Activated CD4-positive, alpha-beta T cell treated with anti-CD3 and anti-CD28 coated beads, Interleukin-2, amount 50 U/mL, for 48 hours (primary cell): ENCODE data around the gene PCGF2.
"Not testable (repeated sequence)": the region's sequence is repeated elsewhere in the genome, so short reads cannot be mapped to it uniquely, and the experiment has no call there.

Experiments used
- DNase-seq, 2 experiments: peaks; one replicate each; pipeline ENCODE4 v3.0.0-alpha.2; 2020

PCGF2 gene

DNA sequence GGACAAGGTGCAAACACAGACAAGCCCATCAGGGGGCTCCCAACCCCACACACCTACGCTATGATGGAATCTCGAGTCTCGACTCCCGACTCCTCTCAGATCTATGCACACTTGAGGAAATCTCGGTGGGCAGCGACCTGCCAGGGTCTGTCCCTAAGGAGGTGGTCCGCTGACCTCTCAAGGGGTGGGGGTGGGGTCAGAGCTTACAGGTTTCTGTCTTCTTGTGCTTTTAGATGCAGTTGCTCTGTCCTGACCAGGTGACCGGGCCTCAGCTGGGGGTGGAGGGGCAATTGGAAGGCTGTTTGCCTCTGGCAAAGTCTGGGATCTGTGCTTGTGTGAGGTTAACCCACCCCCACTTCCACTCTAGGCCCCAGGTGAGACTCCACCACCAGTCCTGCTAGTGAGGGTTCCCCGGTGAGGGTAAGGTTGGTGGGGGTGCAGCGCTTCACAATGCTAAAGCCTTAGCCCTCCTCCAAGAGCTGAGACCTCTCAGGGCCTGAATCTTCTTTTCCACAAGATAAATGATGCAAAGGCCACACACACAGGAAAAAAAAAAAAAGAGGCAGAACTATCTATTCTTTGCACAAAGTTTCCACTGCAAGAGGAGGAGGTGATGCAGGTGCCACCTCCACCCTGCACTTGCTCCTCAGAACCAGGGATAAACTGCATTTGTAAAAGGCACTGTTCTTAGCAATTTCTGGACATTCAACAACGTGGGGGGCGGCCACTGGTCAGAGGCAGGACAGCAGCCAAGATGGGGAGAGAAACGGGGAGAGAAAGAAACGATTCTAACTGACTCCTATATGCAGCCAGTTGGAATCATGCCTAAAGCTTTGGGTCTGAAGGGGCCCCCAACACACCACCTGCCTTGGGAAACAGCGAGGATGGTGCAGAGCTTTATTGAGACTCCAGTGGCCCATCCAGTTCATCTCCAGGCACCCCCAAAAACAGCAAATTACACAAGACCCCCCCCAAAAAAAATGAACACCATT, 13.9 kb downstream of the PCGF2 start:
- DNase-seq: no peak

DNA sequence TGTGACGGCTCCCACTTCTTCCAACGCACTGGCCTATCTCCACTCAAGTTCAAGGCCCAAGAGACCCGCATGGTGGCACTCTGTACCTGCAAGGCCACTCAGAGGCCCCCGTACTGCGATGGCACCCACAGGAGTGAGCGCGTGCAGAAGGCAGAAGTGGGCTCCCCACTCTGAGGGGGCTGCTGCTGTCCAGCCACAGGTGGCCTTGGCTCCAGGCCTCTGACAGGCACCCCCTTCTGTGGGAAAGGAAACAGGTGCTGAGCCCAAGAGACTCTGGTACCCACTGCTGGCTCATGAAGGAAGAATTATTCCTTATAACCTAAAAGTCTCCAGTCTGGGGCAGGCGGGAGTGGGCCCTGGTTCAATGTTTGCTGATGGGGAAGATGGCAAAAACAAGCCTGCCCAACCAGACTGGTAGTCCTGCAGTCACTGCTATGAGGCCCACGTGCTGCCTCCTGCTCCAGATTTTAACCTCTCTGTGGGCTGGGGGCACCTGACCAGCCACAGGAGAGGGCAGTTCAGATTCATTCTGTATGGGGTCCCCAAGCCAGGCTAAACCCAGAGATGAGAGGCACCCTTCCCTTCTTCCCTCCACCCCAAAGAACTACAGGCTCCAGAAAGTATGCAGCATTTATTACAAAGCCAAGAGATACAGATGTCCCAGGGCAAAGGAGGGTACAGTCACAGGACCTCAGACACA, 14.7 kb downstream of the PCGF2 start:
- no peak for DNase-seq

DNA sequence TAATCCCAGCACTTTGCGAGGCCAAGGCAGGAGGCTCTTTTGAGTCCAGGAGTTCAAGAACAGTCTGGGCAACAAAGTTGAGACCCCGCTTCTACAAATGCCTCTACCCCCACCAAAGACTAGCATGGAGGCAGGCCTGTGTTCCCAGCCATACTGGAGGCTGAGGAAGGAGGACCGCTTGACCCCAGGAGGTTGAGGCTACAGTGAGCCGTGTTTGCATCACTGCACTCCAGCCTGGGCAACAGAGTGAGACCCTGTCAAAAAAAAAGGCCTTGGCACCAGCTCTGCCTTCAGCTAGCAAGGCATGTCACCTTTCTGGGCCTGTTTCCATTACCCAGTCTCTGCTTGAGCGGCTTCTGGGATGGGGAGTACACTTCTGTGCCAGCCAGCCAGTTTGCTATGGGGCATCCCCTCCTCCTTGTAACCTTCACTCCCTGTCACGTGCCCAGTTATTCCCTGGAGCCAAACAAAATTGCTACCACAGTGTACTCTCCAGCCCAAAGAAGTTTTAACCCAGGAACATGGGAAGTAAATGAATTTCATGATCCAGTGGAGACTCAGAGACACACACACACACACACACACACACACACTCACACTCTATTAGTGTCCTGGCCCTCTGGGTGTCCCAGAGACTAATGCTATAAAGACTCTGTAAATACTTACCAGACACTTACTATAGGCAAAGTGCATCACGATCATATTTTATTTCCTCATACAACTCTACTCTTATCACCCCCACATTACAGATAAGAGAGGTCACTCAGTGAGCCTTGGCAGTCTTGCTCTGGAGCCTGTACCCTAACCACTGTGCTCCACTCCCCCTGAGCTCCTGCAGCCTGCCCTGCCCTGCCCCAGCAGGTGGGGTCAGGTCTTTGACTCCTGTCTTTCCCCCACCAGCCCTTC, 15.5 kb downstream of the PCGF2 start:
- DNase-seq: no peak

DNA sequence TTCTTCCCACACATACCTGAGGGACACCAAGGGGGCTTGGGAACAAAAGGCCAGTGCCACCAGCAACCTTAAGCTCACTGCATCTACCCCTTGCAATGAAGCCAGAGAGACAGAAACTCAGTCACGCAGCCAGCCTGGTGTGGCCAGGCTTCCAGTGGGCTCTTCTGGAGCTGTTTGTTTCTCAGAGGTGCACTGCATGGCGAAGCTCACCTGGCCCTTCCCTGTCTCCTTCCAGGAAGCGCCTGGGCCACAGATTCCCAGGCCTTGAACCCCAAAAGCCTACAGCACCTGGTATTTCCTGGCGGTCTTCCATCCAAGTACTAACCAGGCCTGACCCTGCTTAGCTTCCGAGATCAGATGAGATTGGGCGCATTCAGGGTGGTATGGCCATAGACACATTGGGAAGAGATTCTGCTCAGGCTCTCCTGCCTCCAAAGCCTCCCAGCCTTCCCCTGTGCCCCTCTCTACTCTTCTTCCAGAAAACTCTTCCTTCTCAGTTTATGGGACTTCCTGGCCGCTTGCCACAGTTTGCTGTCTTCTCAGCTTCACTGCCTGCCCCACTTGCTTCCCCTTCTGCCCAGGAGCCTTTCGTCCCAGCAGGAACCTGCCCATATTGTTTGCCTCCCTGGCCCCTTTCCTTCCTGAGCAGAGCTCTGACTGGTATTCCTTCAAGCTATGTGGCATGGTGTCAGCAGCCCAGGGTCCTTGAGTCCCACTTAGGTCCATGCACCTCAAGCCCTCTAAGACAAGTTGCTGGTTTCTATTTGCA, 16.4 kb downstream of the PCGF2 start:
- DNase-seq: no peak

DNA sequence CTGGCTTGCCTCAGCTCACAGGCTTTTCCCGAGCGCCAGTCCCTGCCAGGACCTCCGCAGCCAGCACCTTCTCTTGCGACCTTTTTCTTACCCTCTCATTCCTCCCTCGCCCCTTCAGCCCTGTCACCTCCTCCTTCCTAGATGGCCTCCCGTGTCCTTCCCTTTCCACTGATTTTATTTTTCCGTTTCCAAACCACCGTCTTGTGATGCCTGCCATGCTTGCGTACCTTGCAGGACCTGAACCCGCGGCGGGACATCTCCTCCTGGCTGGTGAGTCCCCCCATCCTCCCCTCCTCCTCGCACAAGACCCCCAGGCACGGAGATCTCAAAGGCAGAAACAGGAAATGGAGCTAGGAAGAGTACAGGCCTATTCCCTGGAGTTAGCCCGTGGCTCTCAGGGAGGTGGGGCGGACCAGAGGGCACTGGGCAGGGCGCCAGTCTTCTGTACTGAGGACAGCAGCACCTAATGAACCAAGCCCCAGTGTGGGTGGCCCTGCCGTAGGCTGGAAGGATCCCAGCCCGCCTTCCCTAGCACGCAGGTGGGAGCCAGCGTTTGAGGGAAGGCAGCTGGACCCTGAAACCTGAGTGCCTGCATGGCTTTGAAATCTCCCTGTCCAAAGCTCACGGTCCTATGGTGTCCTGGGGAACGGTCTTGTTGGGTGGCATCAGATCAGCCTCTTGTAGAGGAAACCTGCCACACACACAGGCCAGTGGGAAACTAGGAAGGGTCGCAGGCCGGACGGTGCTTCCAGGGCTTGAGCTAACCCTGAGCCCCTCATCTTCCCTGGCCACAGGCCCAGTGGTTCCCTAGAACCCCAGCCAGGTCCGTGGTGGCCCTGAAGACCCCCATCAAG, 17.4 kb downstream of the PCGF2 start:
- DNase-seq: no peak

DNA sequence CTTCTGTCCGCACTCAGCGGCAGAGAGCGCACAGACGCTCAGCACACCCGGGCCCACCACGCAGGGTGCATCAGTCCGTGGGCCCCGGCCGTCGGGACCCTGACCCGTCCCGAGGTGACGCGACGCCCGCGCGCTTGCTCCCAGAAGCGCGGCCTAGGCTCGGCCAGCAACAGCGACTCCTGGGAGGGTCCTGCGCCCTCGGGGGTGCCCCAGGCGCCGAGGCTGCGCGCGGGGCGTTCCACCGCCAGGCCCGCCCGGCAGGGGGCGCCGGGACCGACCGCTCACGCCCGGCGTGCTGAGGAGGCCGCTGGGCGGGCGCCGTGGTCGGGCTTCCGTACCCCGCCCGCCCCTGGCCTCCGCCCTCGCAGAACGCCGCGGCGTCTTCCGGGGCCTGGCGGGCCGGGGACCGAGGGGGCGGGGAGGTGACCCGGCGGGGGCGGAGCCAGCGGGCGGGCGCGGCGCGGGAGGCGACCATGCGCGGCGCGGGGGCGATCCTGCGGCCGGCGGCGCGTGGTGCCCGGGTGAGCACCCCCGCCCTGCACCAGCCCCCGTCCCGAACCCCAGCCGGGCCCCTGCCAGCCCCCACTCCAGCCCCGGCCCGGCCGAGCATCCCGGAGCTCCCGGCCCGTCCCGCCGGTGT, 18.1 kb downstream of the PCGF2 start, which contains the start of gene CISD3:
Gene CISD3, plus strand, starts transcription at position 456 of the 640 bp plus-strand sequence. Its CDS starts 18 bp downstream, at position 474.
- peak; percentile 85 to 86 for DNase-seq

DNA sequence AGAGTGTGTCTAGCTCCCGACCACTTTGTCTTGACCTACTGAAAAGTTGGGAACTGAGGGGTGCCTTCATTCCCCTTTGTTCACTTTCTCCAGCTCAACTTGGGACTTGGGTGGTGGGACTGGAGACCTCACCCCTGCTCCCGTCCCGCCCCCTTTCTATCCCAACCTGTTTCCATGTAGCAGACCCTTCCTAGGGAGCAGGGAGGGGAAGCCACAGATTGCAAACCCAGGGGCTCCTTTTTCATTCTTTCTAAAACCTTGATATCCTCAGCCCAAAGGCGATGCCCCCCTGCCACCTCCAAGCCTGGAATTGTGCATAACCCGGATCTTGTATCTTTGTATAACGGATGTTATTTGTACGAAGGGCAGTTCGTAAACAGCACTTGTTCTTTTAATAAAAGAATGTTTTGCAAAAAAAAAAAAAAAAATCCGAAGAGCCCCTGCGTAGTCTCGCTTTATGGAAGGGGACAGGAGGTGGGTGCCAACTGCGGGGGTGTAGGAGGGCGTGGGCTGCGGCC, 18.7 kb downstream of the PCGF2 start:
- DNase-seq: no peak

DNA sequence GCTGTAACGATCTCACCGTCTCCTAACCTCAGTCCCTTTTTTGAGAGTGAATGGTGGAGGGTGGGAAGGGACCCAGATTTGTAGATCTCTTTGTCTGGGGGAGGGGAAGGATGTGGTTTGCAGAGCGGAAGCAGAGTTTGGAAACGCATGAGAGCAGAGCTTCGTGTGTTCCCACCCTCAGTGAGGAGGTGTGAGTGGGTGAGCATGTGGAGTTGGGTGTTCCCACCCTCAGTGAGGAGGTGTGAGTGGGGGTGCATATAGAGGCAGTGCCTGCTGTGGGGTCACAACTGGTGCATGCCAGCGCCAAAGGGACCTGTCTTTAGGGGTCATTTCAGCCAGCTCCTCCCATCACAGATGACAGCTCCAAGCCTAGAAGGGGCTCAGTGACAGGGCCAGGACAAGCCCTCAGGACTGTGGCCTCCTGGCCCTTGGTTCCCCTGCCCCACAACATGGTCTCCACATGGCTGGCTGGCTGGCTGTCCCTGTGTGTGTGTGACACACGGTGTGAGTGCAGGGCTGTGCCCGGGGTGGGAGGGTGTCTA, 19.8 kb downstream of the PCGF2 start:
- DNase-seq: peak in 1 of 2 experiments; percentile 63

DNA sequence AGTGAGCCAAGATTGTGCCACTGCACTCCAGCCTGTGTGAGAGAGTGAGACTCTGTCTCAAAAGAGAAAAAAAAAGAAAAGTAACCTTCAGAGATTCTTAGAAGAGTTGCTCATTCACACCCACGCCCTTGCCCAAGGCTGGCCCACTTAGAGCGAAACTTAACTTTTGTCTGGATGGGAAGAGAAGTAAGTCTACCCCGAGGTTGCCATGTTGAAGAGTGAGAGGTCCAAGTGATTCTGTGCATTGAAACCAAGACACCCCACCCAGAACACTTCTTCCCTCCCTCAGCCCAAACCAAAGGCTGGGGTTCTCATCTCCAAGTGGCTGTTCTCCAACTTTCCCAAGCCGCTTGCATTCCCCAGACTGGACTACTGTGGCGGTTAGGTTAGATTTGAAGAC, 20.4 kb downstream of the PCGF2 start:
- DNase-seq: peak; percentile 83 to 89

DNA sequence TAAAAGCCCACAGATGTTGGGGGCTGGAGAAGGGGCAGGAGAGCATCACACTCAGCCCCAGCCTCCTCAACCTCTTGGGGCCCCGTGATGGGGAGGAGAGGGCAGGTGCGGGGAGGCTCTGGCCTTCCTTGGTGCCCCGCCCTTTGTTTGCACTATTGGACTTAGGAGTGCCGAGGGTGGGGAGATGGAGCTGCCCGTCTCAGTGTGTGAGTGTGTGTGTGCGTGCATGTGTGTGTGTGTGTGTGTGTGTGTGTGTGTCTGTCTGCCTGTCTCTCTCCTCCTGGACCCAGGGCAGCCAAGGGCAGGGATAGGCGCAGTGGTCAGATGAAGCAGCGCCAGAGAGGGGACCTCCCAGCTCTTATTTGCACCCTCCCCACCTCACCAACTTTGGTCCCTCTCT, 22.0 kb downstream of the PCGF2 start:
- not testable (repeated sequence) for DNase-seq

DNA sequence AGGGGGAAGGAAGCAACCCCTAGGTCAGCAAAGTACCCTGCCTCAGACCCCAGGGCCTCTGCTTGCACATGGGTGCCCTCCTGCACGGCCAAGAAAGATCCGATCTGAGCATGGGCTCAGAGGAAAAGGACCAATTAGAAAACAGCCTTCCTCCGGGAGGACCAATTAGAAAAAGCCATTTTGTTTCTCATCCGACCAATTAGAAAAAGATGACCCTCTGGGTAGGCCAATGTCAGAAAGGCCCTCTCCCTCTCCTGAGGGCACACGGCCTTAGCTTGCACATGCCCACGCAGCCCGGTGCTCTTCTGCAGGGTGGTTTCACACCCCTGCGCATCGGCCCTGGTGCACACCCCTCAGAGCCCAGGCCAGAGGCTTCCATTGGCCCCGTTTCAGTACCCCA, 23.1 kb downstream of the PCGF2 start:
- no peak for DNase-seq

DNA sequence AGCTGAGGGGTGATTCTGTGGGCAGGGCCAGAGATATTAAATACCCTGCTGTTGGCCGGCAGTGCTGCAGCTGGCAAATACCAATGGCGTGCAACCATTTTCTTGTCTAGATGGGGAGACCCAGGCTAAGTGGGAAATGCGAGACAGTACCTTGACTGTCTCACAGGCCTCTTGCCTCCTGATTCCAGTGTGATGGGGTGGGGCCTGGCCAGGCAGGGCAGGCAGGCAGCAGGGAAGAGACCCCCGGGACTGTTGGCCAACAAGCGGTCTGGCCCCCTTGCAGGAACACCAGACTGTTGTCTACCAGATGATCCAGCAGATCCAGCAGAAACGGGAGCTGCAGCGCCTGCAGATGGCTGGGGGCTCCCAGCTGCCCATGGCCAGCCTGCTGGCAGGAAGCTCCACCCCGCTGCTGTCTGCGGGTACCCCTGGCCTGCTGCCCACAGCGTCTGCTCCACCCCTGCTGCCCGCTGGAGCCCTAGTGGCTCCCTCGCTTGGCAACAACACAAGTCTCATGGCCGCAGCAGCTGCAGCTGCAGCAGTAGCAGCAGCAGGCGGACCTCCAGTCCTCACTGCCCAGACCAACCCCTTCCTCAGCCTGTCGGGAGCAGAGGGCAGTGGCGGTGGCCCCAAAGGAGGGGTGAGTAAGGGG, 23.7 kb downstream of the PCGF2 start:
- DNase-seq: no peak

DNA sequence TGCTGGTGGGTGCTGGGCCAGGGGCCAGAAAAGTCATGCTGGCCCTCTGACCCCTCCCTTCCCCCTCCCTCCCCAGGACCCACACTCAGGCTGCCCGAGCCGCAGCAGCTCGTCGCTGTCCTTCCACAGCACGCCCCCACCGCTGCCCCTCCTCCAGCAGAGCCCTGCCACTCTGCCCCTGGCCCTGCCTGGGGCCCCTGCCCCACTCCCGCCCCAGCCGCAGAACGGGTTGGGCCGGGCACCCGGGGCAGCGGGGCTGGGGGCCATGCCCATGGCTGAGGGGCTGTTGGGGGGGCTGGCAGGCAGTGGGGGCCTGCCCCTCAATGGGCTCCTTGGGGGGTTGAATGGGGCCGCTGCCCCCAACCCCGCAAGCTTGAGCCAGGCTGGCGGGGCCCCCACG, 26.3 kb downstream of the PCGF2 start:
- no peak for DNase-seq

DNA sequence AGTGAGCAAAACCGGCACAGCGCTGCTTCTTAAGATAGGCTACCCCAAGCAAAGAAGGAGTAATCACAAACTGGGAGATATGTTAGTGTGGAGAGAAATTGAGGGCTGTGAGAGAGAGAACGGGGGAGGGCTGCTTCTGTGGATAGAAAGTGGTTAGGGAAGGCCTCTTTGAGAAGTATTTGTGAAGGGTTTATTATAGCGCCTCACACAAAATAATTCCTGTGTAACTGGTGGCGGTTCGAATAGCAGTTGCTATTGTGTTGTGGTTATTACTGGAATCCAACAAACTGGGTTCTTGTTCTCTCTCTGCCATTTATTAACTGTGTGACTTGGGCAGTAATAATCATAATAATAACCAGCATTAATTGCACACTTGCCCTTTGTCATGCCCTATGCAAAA, 27.2 kb downstream of the PCGF2 start:
- no peak for DNase-seq

DNA sequence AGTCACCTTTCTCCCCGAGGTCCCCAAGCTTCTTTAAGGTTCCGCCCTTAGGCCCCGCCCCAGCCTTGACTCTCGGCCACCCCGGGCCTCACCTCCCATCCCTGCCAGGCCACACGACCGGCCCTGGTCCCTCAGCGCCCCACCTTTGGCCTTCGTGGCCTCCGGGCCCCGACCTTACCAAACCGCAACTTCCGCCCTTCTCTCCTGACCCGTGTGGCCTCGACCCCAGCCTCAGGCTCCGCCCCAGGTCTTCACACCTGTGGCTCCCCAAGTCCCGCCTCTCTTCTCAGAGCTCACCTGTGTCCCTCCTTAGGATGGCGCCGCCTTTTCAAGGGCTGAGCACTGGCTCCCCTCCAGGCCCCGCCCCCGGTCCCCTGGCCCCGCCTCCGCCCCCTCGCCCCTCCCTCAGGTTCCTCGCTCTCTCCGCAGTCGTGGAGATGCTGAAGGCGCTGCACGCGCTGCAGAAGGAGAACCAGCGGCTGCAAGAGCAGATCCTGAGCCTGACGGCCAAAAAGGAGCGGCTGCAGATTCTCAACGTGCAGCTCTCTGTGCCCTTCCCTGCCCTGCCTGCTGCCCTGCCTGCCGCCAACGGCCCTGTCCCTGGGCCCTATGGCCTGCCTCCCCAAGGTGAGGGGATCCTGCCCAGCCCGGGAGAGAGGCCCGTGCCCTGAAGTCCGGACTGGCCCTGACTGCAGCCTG, 28.0 kb downstream of the PCGF2 start:
- DNase-seq: no peak

DNA sequence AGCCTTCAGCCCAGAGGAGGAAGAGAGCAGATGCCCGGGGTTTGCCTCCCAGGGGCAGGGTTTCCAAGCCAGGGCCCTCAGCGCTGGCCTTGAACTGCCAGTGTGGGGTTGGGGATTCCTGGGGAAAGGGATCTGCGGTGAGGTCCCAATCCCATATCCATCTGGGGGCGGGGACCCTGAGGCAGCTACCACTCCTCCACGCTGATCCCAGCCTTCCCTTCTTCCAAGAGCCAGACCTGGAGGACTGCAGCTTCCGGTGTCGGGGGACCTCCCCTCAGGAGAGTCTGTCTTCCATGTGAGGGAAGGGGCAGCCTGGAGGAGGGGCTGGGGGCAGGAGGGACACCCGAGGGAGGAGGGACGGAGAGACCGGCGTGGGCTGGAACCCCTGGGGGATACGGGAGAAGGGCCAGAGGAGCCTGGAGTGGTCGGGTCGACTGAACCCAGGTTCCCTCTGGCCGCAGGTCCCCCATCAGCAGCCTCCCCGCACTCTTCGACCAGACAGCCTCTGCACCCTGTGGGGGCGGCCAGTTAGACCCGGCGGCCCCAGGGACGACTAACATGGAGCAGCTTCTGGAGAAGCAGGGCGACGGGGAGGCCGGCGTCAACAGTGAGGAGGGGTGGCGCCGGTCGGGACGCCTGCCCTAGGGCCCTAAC, 28.7 kb downstream of the PCGF2 start:
- DNase-seq: no peak

DNA sequence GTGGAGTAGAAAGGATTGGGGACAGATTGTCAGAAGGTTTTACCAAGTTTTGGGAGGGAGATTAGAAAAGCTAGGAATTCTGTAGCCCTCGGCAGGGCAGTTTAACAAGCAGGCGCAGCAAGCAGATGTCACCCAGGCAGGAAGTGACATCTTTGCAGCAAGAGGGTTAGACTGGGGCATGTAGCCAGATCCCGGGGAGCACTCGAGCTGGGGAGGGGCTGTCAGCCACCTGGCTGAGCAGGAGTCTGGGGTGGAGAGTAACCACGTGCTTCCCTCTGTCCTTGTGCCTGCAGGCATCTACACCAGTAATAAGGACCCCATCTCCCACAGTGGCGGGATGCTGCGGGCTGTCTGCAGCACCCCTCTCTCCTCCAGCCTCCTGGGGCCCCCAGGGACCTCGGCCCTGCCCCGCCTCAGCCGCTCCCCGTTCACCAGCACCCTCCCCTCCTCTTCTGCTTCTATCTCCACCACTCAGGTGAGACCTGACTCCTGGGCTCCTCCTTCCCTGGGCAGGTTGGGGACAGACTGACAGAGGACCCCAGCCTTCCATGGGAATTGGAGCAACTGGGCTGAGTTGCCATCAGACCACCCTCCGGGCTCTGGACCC, 30.9 kb downstream of the PCGF2 start:
- DNase-seq: no peak
